Fibroblast of upper back skin (primary cell): Measurements from ENCODE around the gene CNTN5.
"Not testable (repeated sequence)": the region's sequence is repeated elsewhere in the genome, so short reads cannot be mapped to it uniquely, and the experiment has no call there.

Experiments used
- DNase-seq: peaks from one replicate; pipeline ENCODE4 v3.0.0-alpha.2; 2013

CNTN5 gene

GRCh38 chr11:99281331-99281730 lies 260.6 kb downstream of the CNTN5 start:
- DNase-seq: no peak

GRCh38 chr11:99297925-99298324 lies 277.2 kb downstream of the CNTN5 start:
- not testable (repeated sequence) for DNase-seq

DNA sequence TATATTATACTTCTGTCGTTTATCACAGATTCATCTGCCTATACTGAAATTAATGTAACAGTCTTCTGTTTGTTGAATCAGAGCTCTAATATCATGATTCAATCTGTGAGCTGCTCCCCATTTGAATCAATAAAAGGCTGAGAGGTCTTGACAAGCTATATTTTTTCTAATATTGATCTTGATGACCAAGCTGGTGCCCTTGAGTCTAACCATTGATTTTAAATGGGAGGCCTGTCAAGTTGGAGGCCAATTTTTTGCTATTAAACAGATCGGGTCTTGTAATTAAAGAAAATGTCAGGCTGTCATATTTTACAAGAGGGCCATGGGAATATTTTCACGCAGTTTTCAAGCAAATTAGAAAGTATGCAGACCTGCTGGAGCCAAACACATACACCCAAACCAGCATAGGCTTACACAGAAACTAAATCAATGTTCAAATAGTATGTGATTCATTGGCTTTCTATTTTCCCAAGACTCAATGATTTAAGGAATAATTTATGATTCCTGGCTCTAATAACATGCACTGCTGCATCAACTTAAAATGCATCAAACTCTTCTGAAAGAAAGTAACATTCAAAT lies 286.9 kb downstream of the CNTN5 start:
- DNase-seq: no peak

DNA sequence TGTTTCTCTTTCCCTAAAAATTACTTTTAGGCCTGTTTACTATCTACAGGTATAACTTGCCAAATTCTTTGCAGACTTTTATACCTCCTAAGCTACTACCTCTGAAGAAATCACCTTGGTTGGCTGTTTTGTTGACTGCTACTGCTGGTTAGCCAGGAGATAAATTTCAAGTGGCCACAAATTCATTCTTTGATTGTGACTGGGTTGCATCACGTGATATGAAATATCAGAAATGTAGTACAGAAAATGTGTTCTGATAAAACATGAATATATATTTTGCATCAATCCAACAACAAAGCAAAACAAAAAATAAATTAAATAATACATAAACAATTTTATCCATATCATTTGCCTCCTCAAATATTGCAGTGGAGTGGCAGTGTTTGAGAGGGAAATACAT lies 291.1 kb downstream of the CNTN5 start:
- no peak for DNase-seq

- DNase-seq: peak; percentile 80
Observed at GRCh38 chr11:99316776-99317520, 296.2 kb downstream of the CNTN5 start.

- DNase-seq: no peak
Observed at GRCh38 chr11:99320769-99321290, 300.1 kb downstream of the CNTN5 start.

DNA sequence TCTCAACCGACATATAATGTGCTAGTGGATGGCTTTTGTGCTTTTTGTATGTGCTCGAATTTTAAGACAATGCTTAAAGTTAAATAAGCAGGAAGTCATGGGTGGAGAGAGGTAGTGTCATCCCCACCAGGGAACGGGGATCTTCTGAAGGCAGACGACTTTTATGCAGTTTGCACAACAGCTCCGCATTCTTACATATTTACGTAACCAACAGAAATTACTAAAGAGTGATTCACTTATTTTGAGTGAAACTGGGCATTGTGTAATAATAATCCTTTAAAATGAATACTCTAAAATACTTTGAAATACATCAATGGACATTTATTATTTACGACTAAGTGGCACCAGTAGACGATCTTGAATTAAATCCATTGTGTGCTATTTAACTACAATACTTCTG lies 305.1 kb downstream of the CNTN5 start:
- peak; percentile 84 for DNase-seq

- no peak for DNase-seq
Observed at GRCh38 chr11:99327066-99327465, 306.3 kb downstream of the CNTN5 start.

DNA sequence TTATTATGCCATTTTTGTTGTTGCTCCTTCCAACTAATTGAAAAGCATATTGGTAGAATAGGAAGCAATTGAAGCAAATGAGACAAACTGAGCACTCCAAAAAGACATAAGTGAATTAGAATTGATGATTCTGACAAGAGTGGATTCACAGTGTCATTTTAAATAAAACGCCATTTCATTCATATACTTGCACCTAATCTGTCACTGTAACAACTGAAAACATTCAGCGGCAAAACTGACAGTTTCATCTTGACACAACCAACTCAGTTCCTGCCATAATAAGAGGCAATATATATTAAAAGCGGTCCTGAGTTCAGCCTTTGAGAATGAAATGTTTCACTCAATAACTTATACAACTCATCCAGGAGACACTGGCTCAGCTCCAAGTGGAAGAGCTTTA lies 306.8 kb downstream of the CNTN5 start:
- DNase-seq: peak; percentile 23

GRCh38 chr11:99333621-99334020 lies 312.9 kb downstream of the CNTN5 start:
- no peak for DNase-seq

DNA sequence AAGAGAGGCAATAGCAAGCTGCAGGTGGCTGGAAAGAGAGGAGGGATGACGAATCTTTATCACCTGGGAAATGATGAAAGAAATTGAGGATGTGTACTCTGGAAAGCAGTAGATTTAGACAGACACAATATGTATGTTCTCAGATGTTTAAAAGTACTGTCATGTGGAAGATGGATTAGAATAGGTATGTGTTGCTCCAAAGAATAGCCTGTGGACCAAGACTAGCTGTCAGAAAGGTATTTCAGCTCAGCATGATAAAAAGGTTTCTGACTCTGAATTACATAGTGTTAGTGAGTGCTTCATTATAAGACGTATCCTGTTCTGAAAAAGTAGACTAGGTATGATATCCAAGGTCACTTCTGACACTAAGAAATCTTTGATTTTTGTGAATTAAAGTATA lies 322.4 kb downstream of the CNTN5 start:
- DNase-seq: no peak

DNA sequence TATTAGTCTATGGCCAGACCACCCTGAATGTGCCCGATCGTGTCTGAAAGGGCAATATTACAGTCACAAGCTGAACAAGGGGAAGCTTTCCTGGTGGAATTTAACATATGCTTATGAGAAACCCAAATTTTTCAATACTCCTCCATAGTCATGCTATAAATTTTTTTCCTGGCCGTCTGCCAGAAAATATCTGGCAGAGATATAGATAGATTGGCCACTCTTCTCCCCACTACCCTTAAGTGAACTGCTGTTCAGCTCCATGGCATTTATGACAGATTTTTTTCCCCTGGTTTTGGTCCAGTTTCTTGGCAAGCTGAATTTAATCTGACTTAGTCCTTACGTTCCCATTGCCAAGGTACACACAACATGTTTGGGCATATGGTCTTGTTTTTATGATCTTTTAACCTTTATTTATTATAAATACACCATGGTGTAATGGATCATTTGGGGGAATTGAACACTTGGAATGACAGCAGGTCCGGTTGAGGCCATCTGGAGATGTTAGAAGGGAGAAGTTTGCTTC lies 328.5 kb downstream of the CNTN5 start:
- DNase-seq: peak; percentile 27

GRCh38 chr11:99351624-99352023 lies 330.9 kb downstream of the CNTN5 start:
- peak; percentile 8 for DNase-seq

GRCh38 chr11:99352642-99353041 lies 331.9 kb downstream of the CNTN5 start:
- DNase-seq: no peak

DNA sequence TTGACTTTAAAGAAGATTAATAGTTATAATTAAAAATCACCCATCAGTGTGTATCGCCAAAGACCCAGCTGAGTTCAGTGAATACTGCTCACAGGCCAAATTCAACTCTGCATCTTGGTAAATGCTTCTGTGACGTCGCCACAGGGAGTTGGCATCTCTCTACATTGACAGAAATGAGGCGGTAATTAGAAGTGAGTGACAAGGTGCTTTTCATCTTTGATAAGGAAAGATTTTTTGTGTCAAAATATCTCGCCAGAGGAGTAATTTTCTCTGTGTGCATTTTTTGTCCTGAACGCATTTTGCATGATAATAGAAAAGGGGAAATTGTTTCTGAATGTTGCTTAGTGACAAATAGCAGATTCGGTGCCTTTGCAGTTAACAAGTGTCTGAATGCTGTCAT lies 345.8 kb downstream of the CNTN5 start:
- DNase-seq: no peak

GRCh38 chr11:99368583-99368982 lies 347.8 kb downstream of the CNTN5 start:
- no peak for DNase-seq

DNA sequence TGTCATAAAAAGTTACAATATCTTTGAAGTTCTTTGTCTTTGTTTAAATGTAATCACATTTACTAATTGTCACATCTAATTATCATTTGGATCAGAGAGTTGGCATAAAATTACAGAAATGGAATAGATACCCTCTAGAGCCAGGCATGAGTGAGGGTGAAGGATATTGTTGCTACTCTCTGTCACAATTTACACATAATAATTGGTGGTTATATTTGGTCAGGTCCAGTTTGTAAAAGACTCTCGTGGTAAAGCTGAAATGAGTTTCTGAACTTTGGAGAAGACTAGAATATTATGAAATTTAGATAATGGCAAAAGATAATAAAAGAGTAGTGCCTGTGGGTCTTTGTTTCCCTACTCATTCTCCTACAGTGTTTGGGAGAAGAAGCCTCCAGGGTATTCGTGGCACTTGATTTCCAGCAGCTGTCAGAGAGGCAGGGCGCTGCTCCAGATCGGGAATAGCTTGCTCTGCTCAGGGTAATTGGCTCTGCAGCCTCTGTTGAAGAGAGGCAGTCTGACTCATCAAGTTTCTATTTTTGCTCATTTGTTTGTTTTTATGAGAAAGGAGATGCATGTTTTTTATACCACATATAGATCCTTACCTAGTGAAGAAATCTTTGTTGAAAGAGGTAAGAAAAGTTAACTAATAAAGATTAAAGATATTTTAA lies 349.9 kb downstream of the CNTN5 start:
- DNase-seq: peak; percentile 48

DNA sequence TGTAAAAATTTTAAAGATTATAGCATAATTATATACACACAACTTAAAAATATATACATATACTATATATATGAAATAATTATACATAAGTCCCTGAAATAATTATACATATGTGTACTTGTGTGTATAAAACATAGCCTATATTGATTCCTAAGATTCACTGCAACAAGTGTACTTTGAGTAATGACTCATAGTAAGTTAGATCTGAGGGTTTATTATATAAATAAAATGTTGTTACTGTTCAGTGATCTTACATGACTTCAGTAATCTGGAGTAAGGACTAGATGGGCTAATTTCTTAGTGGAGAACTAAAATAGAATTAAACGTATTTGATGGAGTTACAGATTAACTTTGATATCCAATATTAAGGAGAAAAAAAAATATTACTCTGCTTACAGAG lies 350.5 kb downstream of the CNTN5 start:
- no peak for DNase-seq

- DNase-seq: no peak
Observed at GRCh38 chr11:99376463-99376862, 355.7 kb downstream of the CNTN5 start.

- DNase-seq: no peak
Observed at GRCh38 chr11:99383648-99384245, 363.0 kb downstream of the CNTN5 start.

DNA sequence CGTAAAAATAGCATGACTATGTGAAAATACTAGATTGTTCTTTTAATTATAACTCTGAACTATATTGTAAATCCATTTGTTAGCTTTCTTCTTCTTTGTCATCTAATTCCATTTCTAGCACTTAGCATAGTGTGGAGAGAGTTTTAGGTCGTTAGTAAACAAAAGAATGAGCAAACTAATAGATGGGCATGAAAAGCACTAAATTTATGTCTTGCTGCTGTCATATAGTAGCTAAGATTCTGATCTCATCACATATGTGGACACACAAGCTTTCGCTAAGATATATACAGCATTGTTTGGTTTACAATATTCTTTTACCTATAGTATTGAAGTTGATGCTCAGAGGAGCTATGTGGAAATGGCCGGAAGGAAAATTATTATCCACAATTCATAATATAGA lies 370.5 kb downstream of the CNTN5 start:
- DNase-seq: no peak

DNA sequence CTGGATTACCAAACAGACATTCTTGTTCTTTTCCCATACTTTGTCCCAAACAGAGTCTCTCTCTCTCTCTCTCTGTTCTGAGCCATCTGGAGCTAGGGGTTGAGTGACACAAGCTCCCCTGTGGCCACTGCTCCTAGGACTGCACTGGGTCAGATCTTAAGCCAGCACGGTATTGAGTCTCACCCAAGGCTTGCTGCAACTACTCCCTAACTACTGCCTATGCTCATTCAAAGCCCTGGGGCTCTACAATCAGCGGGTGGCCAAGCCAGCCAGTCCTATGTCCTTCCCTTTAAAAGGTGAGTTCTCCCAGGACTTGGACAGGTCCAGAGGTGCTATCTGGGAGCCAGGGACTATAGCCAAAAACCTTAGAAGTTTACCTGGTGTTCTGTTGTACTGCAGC lies 385.6 kb downstream of the CNTN5 start:
- DNase-seq: no peak

DNA sequence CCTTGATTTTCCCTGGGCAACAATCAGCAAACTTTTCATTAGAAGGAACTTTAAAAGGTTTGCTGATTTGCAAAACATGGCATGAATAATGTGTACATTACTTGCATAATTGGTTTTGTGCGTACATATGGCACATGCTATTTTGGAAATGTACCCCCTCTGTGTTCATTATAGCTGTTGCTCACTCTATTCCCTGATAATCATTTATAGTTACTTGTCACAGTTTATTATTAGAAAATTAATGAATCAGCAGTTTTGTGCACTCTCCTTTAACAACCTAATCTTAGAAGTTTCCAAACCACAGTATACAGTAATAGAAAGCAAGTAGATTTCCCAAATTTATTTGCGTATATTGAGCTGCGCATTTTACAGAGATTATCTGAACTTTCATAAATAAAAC lies 389.9 kb downstream of the CNTN5 start:
- DNase-seq: no peak
